Effector CD8-positive, alpha-beta T cell (primary cell): ENCODE results near the gene PDYN.
"Not testable (repeated sequence)": the region's sequence is repeated elsewhere in the genome, so short reads cannot be mapped to it uniquely, and the experiment has no call there.

ENCODE experiments used
- DNase-seq: peaks from one replicate; lab custom pipeline; 2025; lab: John Stamatoyannopoulos, UW
- total RNA-seq, 4 experiments: gene quantifications; one replicate each; lab custom pipeline; 2026; lab: John Stamatoyannopoulos, UW

PDYN gene
- total RNA-seq = 0 reads per million in 4 experiments

- DNase-seq = no peak
Measured at GRCh38 chr20:1993986-1994385, at the start of gene PDYN. TSS of gene PDYN (minus strand) at chr20:1994058. CDS start at chr20:1983084, 10,974 bp downstream.

GRCh38 chr20:2042400-2042799 lies 48.5 kb upstream of the PDYN start:
- no peak for DNase-seq

GRCh38 chr20:2038161-2038560 lies 44.3 kb upstream of the PDYN start:
- DNase-seq = no peak

- no peak for DNase-seq
Measured at GRCh38 chr20:2037296-2037914, 43.5 kb upstream of the PDYN start.

GRCh38 chr20:2036357-2036756 lies 42.5 kb upstream of the PDYN start:
- DNase-seq = not testable (repeated sequence)

GRCh38 chr20:2032168-2032567 lies 38.3 kb upstream of the PDYN start:
- DNase-seq = no peak

- no peak for DNase-seq
Measured at GRCh38 chr20:2026514-2026913, 32.7 kb upstream of the PDYN start.

- no peak for DNase-seq
Measured at GRCh38 chr20:2026004-2026403, 32.1 kb upstream of the PDYN start.

- DNase-seq = no peak
Measured at GRCh38 chr20:2023151-2023550, 29.3 kb upstream of the PDYN start.

- DNase-seq = no peak
Measured at GRCh38 chr20:2022163-2022562, 28.3 kb upstream of the PDYN start.

GRCh38 chr20:2010533-2010932 lies 16.7 kb upstream of the PDYN start:
- no peak for DNase-seq

- no peak for DNase-seq
Measured at GRCh38 chr20:2006452-2007361, 12.8 kb upstream of the PDYN start.

GRCh38 chr20:2005831-2006426 lies 12.1 kb upstream of the PDYN start:
- DNase-seq = peak; percentile 7

- DNase-seq = no peak
Measured at GRCh38 chr20:2005359-2005758, 11.5 kb upstream of the PDYN start.

GRCh38 chr20:2004171-2004570 lies 10.3 kb upstream of the PDYN start:
- no peak for DNase-seq

GRCh38 chr20:2002365-2002764 lies 8.5 kb upstream of the PDYN start:
- DNase-seq = no peak

- DNase-seq = no peak
Measured at GRCh38 chr20:2001119-2001518, 7.3 kb upstream of the PDYN start.

- DNase-seq = no peak
Measured at GRCh38 chr20:2000285-2000684, 6.4 kb upstream of the PDYN start.

- DNase-seq = no peak
Measured at GRCh38 chr20:1998715-1999114, 4.9 kb upstream of the PDYN start.

GRCh38 chr20:1998193-1998520 lies 4.3 kb upstream of the PDYN start:
- DNase-seq = no peak

- no peak for DNase-seq
Measured at GRCh38 chr20:1997483-1998192, 3.8 kb upstream of the PDYN start.

GRCh38 chr20:1995531-1996310 lies 1.9 kb upstream of the PDYN start:
- DNase-seq = no peak
